Fibroblast of lung (primary cell): ENCODE measurements around the gene YIF1B. TPM values are rescaled to one million over a fixed set of nuclear protein-coding genes. Genes with fewer than 3 reads are reported as not detected.

Source experiments
- DNase-seq, 2 donors: peaks; one replicate each; pipeline versions ENCODE4 v3.0.0 to v3.0.0-alpha.2; 2010; ENCODE audit warnings: low read depth in 2 of 2
- H2AFZ ChIP-seq: 2 replicates; pipeline ENCODE4 v1.5.1; 2012; ENCODE audit warnings: low read length, control low read depth, inconsistent platforms
- H3K27ac ChIP-seq: 2 replicates; pipeline ENCODE4 v1.5.1; 2011; ENCODE audit warnings: low read length, control low read depth; ENCODE audit not compliant: insufficient read depth
- H3K27me3 ChIP-seq: 2 replicates; pipeline ENCODE4 v1.5.1; 2011; ENCODE audit warnings: mild to moderate bottlenecking, low read length; ENCODE audit not compliant: control insufficient read depth, insufficient read depth
- H3K36me3 ChIP-seq: 2 replicates; pipeline ENCODE4 v1.5.1; 2011; ENCODE audit warnings: low read length; ENCODE audit not compliant: control insufficient read depth, insufficient read depth
- H3K4me1 ChIP-seq: 2 replicates; pipeline ENCODE4 v1.5.1; 2011; ENCODE audit warnings: low read length; ENCODE audit not compliant: control insufficient read depth, insufficient read depth; ENCODE audit errors: extremely low read depth
- H3K4me2 ChIP-seq: 2 replicates; pipeline ENCODE4 v1.5.1; 2011; ENCODE audit warnings: low read length, control low read depth; ENCODE audit not compliant: insufficient read depth; ENCODE audit errors: extremely low read depth
- H3K4me3 ChIP-seq, 4 experiments: fragments of 200-600 bp in 1 of 4; sonication (generic) in 1 of 4; replicated peaks in 1 of 4; 2 replicates each; pipeline ENCODE4 v1.5.1; 2011 to 2016; ENCODE audit warnings: low read length in 4 of 4, low read depth in 3 of 4, mild to moderate bottlenecking in 3 of 4, control low read depth in 2 of 4, inconsistent platforms in 1 of 4, mixed read lengths in 1 of 4; ENCODE audit not compliant: insufficient read depth in 1 of 4; ENCODE audit errors: control extremely low read depth in 1 of 4
- H3K79me2 ChIP-seq: 2 replicates; pipeline ENCODE4 v1.5.1; 2012; ENCODE audit warnings: mild to moderate bottlenecking, low read length, inconsistent platforms; ENCODE audit not compliant: control insufficient read depth, insufficient read depth
- H3K9ac ChIP-seq: 2 replicates; pipeline ENCODE4 v1.5.1; 2011; ENCODE audit warnings: mild to moderate bottlenecking, low read length, control low read depth; ENCODE audit not compliant: insufficient read depth
- H3K9me3 ChIP-seq: 2 replicates; pipeline ENCODE4 v1.5.1; 2012; ENCODE audit warnings: low read depth, low read length; ENCODE audit not compliant: control insufficient read depth, insufficient read depth
- H4K20me1 ChIP-seq: 2 replicates; pipeline ENCODE4 v1.5.1; 2011; ENCODE audit warnings: low read length; ENCODE audit not compliant: control insufficient read depth, insufficient read depth; ENCODE audit errors: extremely low read depth
- CTCF ChIP-seq, 2 donors: IDR thresholded peaks in 1 of 2; conservative IDR thresholded peaks in 1 of 2; 1 replicate in 1 of 2; 2 replicates in 1 of 2; pipeline ENCODE4 v1.5.1; 2011 to 2012; ENCODE audit warnings: low read length in 2 of 2, control low read depth in 1 of 2, inconsistent platforms in 1 of 2, low read depth in 1 of 2, mild to moderate bottlenecking in 1 of 2
- EZH2 ChIP-seq: IDR thresholded peaks from 2 replicates; pipeline ENCODE4 v1.5.1; 2012; ENCODE audit warnings: low read length, control low read depth, mild to moderate bottlenecking; ENCODE audit errors: missing control alignments
- polyA plus RNA-seq, 2 donors: library from polyadenylated mRNA; depleted of rRNA in 1 of 2; stranded (reverse) in 1 of 2; unstranded in 1 of 2; fragments of >200 nt; gene quantifications; 2 replicates each; pipeline ENCODE4 v1.2.1, GENCODE V29; 2011 to 2012; ENCODE audit warnings: missing spikeins in 1 of 2
- total RNA-seq: library from RNA; depleted of rRNA; stranded (reverse); fragments of >200 nt; gene quantifications from 2 replicates; pipeline ENCODE4 v1.2.1, GENCODE V29; 2014

The YIF1B gene
- total and polyA plus RNA-seq, 2 donors (not counting 1 experiment from before 2014, with no cell fraction given) = 73.3 to 96.5 TPM

- no peaks in the 10 kb centered on the region for H3K4me1 ChIP-seq
- H3K36me3 ChIP-seq = no peaks in the 10 kb centered on the region
- no peaks in the 10 kb centered on the region for H4K20me1 ChIP-seq
- no peaks in the 10 kb centered on the region for H3K79me2 ChIP-seq
- no peak for TF ChIP-seq EZH2
- no peak for TF ChIP-seq CTCF (conservative IDR thresholded peaks at IDR 0.05 in 1 of 2, IDR thresholded peaks at IDR 0.05 in 1 of 2; ENCODE audit: low read depth in 1 of 2, low read length in 2 of 2)
- H3K9me3 ChIP-seq = no peaks in the 10 kb centered on the region
- H3K9ac ChIP-seq = no peak overlapping the region
- peaks cover 18% of the 10 kb centered on the region for H3K27me3 ChIP-seq
- no peak overlapping the region for H3K27ac ChIP-seq
- DNase-seq = no peak
- H3K4me3 ChIP-seq = no peak overlapping the region
- H2AFZ ChIP-seq = no peak overlapping the region
- H3K4me2 ChIP-seq = no peak overlapping the region
These were observed 43.7 kb upstream of the YIF1B start for GRCh38 chr19:38359242-38360021.

GRCh38 chr19:38358071-38358470 is 42.3 kb upstream of the YIF1B start:
- H3K27me3 ChIP-seq = peaks cover 18% of the 10 kb centered on the region
- H3K36me3 ChIP-seq = no peaks in the 10 kb centered on the region
- TF ChIP-seq EZH2 (no peak), CTCF (conservative IDR thresholded peaks at IDR 0.05 in 1 of 2, IDR thresholded peaks at IDR 0.05 in 1 of 2; ENCODE audit: low read depth in 1 of 2, low read length in 2 of 2) (no peak)
- H3K9ac ChIP-seq = no peak overlapping the region
- no peaks in the 10 kb centered on the region for H3K9me3 ChIP-seq
- no peak overlapping the region for H3K4me3 ChIP-seq
- no peak overlapping the region for H2AFZ ChIP-seq
- H3K4me2 ChIP-seq = no peak overlapping the region
- DNase-seq = no peak
- H3K4me1 ChIP-seq = no peaks in the 10 kb centered on the region
- H3K79me2 ChIP-seq = no peaks in the 10 kb centered on the region
- H3K27ac ChIP-seq = no peak overlapping the region
- no peaks in the 10 kb centered on the region for H4K20me1 ChIP-seq

- no peak for TF ChIP-seq CTCF (conservative IDR thresholded peaks at IDR 0.05 in 1 of 2, IDR thresholded peaks at IDR 0.05 in 1 of 2; ENCODE audit: low read depth in 1 of 2, low read length in 2 of 2)
- TF ChIP-seq EZH2 = peak; percentile 17
- Histone ChIP-seq H3K4me3 (no peak overlapping the region), H3K27me3 (peaks cover 18% of the 10 kb centered on the region), H4K20me1 (no peaks in the 10 kb centered on the region), H3K4me1 (no peaks in the 10 kb centered on the region), H3K79me2 (no peaks in the 10 kb centered on the region), H3K36me3 (no peaks in the 10 kb centered on the region), H2AFZ (no peak overlapping the region), H3K9me3 (no peaks in the 10 kb centered on the region), H3K27ac (no peak overlapping the region), H3K9ac (no peak overlapping the region), H3K4me2 (no peak overlapping the region)
- DNase-seq = no peak
These were observed 40.3 kb upstream of the YIF1B start for GRCh38 chr19:38355728-38356725.
